Measurements from ENCODE around the gene MYO18A.

DNA sequence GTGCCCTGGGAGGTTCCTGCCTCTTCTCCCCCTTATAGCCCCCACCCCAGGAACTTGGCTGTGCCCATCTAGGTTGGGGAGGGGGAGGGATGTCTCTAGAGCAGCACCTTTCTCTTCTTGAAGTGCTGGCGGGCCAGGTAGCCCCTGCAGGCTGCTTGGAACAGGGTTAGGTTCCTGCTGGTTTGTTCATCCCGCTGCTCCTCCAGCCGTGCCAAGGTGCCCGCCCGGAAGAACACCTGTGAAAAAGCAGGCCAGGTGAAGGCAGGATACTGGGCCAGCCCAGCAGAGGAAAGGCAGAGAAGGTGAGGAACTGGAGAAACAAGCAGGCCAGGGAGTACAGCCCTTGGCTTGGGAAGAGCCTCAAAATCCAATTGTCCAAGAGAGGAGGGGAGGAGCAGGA, 80.7 kb downstream of the MYO18A start:
- TF ChIP-seq, protein P1, sequence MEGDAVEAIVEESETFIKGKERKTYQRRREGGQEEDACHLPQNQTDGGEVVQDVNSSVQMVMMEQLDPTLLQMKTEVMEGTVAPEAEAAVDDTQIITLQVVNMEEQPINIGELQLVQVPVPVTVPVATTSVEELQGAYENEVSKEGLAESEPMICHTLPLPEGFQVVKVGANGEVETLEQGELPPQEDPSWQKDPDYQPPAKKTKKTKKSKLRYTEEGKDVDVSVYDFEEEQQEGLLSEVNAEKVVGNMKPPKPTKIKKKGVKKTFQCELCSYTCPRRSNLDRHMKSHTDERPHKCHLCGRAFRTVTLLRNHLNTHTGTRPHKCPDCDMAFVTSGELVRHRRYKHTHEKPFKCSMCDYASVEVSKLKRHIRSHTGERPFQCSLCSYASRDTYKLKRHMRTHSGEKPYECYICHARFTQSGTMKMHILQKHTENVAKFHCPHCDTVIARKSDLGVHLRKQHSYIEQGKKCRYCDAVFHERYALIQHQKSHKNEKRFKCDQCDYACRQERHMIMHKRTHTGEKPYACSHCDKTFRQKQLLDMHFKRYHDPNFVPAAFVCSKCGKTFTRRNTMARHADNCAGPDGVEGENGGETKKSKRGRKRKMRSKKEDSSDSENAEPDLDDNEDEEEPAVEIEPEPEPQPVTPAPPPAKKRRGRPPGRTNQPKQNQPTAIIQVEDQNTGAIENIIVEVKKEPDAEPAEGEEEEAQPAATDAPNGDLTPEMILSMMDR (conservative IDR thresholded peaks at IDR 0.05): no peak
- no peak for TF ChIP-seq ZFX (IDR thresholded peaks at IDR 0.05)

Data from C4-2B (cell line).